ENCODE data around the gene PCCA. TPM values are rescaled to one million over a fixed set of nuclear protein-coding genes. Genes with fewer than 3 reads are reported as not detected.
"Not testable (repeated sequence)": the region's sequence is repeated elsewhere in the genome, so short reads cannot be mapped to it uniquely, and the experiment has no call there.

PCCA gene
- total RNA-seq, 1 experiment from 2014 or later: 52.8 TPM

DNA sequence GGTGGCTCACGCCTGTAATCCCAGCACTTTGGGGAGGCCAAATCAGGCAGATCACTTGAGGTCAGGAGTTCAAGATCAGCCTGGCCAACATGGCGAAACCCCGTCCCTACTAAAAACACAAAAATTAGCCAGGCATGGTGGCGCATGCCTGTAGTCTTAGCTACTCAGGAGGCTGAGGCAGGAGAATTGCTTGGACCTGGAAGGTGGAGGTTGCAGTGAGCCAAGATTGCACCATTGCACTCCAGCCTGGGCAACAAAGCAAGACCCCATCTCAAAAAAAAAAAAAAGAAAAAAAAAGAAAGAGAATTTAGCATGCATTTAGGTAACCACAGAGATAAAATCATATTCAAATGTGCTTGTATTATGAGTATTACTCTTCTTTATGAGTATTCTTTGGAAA is 85.6 kb downstream of the PCCA start:
- POLR2A ChIA-PET; H3K27ac Mint-ChIP-seq; H3K4me3 Mint-ChIP-seq; H3K27me3 Mint-ChIP-seq (ENCODE audit: low read depth); CTCF ChIA-PET; DNase-seq (ENCODE audit: low spot score); ATAC-seq: not testable (repeated sequence)
- peaks cover 19% of the 10 kb centered on the region for H3K36me3 Mint-ChIP-seq
- H3K9me3 Mint-ChIP-seq: peaks cover 13% of the 10 kb centered on the region
- TF ChIP-seq ZNF121 (CRISPR knock-in tag; IDR thresholded peaks at IDR 0.05): peak; percentile 97
- peaks cover 41% of the 10 kb centered on the region for H3K4me1 Mint-ChIP-seq

DNA sequence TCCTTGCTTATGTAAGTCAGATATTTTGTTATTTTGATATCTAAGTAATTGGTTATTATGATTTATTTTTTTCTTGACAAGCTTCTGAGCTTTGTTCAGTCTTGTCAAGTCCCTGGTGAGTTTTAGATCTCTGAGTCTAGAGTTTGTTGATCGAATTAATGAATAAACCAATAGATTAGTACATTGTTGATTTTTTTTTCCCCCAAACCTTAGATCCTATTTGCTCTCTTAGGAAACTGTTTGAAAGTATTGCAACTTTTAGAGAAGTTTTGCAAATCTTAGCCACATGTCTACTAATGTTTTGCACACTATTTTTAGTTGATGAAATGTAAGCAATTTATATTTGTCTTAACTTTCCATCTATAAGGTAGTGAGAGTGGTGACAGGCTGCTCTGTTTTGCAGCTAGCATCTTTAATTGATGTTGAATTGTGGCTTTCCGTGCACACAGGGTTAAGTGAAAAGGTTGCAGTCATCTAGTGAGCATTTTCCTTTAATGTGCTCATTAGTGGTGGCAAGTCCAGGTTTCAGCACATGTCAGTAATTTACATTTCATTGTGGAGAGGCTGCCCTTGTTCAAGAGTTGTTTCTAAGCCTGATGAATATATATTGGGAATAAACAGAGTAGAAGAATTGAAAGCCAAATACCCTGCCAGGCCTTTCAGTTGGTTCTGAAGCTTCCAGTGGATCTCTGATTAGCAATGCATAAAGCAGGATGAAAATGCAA is 86.3 kb downstream of the PCCA start:
- Mint-ChIP-seq H3K27ac (peak overlapping the region; percentile 76), H3K4me3 (peak overlapping the region; percentile 2), H3K36me3 (peaks cover 19% of the 10 kb centered on the region), H3K9me3 (peaks cover 13% of the 10 kb centered on the region), H3K27me3 (ENCODE audit: low read depth) (no peaks in the 10 kb centered on the region), H3K4me1 (peaks cover 46% of the 10 kb centered on the region)
- ATAC-seq (peak; percentile 74), DNase-seq (ENCODE audit: low spot score) (no peak)
- ChIA-PET POLR2A (no interaction called here), CTCF (interaction anchor here (1.1 kb wide), 1 partner anchor 240 kb away, joined by 3 read pairs; no protein-coding TSS in a partner anchor)
- TF ChIP-seq FOXK1 (CRISPR knock-in tag; IDR thresholded peaks at IDR 0.05): peak; percentile 48; the same call in 1 of the 2 replicates
- TF ChIP-seq NFYB (CRISPR knock-in tag; conservative IDR thresholded peaks at IDR 0.05; ENCODE audit: low read depth): no peak
- TF ChIP-seq CREM (CRISPR knock-in tag; IDR thresholded peaks at IDR 0.05): peak; percentile 54; the same call in 1 of the 2 replicates
- no peak for TF ChIP-seq SMAD3 (CRISPR knock-in tag; IDR thresholded peaks at IDR 0.05; ENCODE audit: borderline replicate concordance)
- no peak for TF ChIP-seq ELF4 (CRISPR knock-in tag; IDR thresholded peaks at IDR 0.05; ENCODE audit: low read depth)
- TF ChIP-seq, protein P1, sequence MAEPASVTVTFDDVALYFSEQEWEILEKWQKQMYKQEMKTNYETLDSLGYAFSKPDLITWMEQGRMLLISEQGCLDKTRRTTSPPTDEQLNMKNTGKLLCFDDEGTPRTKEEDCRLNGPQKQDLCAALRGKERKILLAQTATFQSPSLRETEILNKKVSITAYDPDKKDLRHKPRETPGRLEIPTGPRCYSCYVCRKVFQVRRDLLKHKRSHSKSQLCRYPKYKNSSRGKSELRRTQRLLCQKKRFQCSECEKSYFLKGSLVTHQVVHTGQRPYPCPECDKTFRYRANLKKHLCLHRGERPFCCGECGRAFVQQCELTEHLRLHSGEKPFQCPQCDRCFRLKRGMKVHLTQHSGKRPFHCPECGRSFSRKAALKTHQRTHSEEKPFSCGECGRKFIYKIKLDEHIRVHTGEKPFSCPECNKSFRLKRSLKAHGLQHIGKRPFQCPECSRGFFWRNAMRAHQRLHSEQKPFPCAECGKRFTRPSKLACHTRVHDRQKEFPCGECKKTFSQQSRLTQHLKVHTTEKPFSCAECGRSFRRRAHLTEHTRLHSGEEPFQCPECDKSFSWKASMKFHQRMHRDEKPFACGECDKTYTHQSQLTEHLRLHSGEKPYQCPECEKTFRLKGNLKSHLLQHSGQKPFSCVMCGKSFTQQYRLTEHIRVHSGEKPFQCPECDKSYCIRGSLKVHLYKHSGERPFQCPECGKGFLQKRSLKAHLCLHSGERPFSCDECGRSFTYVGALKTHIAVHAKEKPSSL (CRISPR knock-in tag; conservative IDR thresholded peaks at IDR 0.05): no peak
- TF ChIP-seq, protein P2, sequence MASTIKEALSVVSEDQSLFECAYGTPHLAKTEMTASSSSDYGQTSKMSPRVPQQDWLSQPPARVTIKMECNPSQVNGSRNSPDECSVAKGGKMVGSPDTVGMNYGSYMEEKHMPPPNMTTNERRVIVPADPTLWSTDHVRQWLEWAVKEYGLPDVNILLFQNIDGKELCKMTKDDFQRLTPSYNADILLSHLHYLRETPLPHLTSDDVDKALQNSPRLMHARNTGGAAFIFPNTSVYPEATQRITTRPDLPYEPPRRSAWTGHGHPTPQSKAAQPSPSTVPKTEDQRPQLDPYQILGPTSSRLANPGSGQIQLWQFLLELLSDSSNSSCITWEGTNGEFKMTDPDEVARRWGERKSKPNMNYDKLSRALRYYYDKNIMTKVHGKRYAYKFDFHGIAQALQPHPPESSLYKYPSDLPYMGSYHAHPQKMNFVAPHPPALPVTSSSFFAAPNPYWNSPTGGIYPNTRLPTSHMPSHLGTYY (CRISPR knock-in tag; IDR thresholded peaks at IDR 0.05): no peak
- TF ChIP-seq, protein P3, sequence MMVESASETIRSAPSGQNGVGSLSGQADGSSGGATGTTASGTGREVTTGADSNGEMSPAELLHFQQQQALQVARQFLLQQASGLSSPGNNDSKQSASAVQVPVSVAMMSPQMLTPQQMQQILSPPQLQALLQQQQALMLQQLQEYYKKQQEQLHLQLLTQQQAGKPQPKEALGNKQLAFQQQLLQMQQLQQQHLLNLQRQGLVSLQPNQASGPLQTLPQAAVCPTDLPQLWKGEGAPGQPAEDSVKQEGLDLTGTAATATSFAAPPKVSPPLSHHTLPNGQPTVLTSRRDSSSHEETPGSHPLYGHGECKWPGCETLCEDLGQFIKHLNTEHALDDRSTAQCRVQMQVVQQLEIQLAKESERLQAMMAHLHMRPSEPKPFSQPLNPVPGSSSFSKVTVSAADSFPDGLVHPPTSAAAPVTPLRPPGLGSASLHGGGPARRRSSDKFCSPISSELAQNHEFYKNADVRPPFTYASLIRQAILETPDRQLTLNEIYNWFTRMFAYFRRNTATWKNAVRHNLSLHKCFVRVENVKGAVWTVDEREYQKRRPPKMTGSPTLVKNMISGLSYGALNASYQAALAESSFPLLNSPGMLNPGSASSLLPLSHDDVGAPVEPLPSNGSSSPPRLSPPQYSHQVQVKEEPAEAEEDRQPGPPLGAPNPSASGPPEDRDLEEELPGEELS (CRISPR knock-in tag; IDR thresholded peaks at IDR 0.05): peak; percentile 58; the same call in 1 of the 2 replicates
- no peak for TF ChIP-seq NR1H2 (CRISPR knock-in tag; IDR thresholded peaks at IDR 0.05)

DNA sequence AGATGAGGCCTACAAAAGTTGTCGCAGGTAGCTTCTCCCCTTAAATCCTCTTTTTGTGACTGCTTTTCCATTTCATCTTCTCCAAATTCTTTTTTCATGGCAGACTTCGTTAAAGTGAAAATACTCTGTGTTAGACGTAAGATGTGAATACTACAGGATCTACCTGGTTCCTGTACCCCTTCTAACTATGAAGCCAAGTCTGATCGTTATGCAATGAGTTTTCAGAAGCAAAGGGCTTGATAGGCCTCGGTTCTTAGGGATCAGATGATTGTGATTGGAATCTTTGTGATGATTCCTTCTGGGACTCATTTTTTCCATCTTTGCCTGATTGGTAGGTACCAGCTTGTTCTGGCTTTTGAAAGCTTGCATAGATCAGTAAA is 86.9 kb downstream of the PCCA start:
- H3K27ac Mint-ChIP-seq: peak overlapping the region; percentile 76
- DNase-seq (ENCODE audit: low spot score): no peak
- CTCF ChIA-PET: interaction anchor here (1.1 kb wide), 1 partner anchor 240 kb away, joined by 3 read pairs; no protein-coding TSS in a partner anchor
- H3K4me1 Mint-ChIP-seq: peaks cover 46% of the 10 kb centered on the region
- POLR2A ChIA-PET: no interaction called here
- peaks cover 19% of the 10 kb centered on the region for H3K36me3 Mint-ChIP-seq
- H3K27me3 Mint-ChIP-seq (ENCODE audit: low read depth): no peaks in the 10 kb centered on the region
- no peak overlapping the region; the same call in 1 of the 2 replicates for H3K4me3 Mint-ChIP-seq
- ATAC-seq: peak; percentile 62
- TF ChIP-seq RORB (CRISPR knock-in tag; IDR thresholded peaks at IDR 0.05): no peak
- no peak for TF ChIP-seq ZNF232 (CRISPR knock-in tag; IDR thresholded peaks at IDR 0.05)
- no peak for TF ChIP-seq NR2C2 (CRISPR knock-in tag; IDR thresholded peaks at IDR 0.05)
- no peak for TF ChIP-seq EMX1 (CRISPR knock-in tag; IDR thresholded peaks at IDR 0.05)
- no peak for TF ChIP-seq SMAD4 (CRISPR knock-in tag; IDR thresholded peaks at IDR 0.05)
- TF ChIP-seq, protein P4, sequence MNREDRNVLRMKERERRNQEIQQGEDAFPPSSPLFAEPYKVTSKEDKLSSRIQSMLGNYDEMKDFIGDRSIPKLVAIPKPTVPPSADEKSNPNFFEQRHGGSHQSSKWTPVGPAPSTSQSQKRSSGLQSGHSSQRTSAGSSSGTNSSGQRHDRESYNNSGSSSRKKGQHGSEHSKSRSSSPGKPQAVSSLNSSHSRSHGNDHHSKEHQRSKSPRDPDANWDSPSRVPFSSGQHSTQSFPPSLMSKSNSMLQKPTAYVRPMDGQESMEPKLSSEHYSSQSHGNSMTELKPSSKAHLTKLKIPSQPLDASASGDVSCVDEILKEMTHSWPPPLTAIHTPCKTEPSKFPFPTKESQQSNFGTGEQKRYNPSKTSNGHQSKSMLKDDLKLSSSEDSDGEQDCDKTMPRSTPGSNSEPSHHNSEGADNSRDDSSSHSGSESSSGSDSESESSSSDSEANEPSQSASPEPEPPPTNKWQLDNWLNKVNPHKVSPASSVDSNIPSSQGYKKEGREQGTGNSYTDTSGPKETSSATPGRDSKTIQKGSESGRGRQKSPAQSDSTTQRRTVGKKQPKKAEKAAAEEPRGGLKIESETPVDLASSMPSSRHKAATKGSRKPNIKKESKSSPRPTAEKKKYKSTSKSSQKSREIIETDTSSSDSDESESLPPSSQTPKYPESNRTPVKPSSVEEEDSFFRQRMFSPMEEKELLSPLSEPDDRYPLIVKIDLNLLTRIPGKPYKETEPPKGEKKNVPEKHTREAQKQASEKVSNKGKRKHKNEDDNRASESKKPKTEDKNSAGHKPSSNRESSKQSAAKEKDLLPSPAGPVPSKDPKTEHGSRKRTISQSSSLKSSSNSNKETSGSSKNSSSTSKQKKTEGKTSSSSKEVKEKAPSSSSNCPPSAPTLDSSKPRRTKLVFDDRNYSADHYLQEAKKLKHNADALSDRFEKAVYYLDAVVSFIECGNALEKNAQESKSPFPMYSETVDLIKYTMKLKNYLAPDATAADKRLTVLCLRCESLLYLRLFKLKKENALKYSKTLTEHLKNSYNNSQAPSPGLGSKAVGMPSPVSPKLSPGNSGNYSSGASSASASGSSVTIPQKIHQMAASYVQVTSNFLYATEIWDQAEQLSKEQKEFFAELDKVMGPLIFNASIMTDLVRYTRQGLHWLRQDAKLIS (CRISPR knock-in tag; IDR thresholded peaks at IDR 0.05; ENCODE audit: borderline replicate concordance): no peak
- no peak for TF ChIP-seq JAZF1 (CRISPR knock-in tag; IDR thresholded peaks at IDR 0.05)
- no peak for TF ChIP-seq ZNF138 (CRISPR knock-in tag; conservative IDR thresholded peaks at IDR 0.05)
- no peak for TF ChIP-seq CREB1 (CRISPR knock-in tag; IDR thresholded peaks at IDR 0.05)
- TF ChIP-seq, protein P5, sequence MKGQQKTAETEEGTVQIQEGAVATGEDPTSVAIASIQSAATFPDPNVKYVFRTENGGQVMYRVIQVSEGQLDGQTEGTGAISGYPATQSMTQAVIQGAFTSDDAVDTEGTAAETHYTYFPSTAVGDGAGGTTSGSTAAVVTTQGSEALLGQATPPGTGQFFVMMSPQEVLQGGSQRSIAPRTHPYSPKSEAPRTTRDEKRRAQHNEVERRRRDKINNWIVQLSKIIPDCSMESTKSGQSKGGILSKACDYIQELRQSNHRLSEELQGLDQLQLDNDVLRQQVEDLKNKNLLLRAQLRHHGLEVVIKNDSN (CRISPR knock-in tag; IDR thresholded peaks at IDR 0.05): no peak
- TF ChIP-seq SOX15 (CRISPR knock-in tag; IDR thresholded peaks at IDR 0.05): no peak
- TF ChIP-seq, protein P6, sequence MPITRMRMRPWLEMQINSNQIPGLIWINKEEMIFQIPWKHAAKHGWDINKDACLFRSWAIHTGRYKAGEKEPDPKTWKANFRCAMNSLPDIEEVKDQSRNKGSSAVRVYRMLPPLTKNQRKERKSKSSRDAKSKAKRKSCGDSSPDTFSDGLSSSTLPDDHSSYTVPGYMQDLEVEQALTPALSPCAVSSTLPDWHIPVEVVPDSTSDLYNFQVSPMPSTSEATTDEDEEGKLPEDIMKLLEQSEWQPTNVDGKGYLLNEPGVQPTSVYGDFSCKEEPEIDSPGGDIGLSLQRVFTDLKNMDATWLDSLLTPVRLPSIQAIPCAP (CRISPR knock-in tag; IDR thresholded peaks at IDR 0.05): no peak
- peaks cover 16% of the 10 kb centered on the region for H3K9me3 Mint-ChIP-seq
